SK-N-SH (cell line): Measurements from ENCODE around the gene MAEA. TPM values are rescaled to one million over a fixed set of nuclear protein-coding genes. Genes with fewer than 3 reads are reported as not detected.

Experiments
- CTCF ChIA-PET: fragments of 300-600, 350-600 bp; formaldehyde crosslinking; extraction: SDS; loops from one replicate; lab custom pipeline; 2021; lab: Yijun Ruan, JAX
- POLR2A ChIA-PET: fragments of 350-600 bp; sonication (Branson Sonifier 250); formaldehyde crosslinking; extraction: SDS; loops from one replicate; lab custom pipeline; 2020; ENCODE audit warnings: antibody characterized with exemption, inconsistent platforms; lab: Yijun Ruan, JAX
- DNase-seq: peaks from one replicate; pipeline ENCODE4 v3.0.0; 2012
- H2AFZ ChIP-seq: fragments of 200-600 bp; sonication (generic); 2 replicates; pipeline ENCODE4 v1.8.1; 2016; ENCODE audit warnings: antibody characterized with exemption, mild to moderate bottlenecking, low read depth
- H3F3A ChIP-seq: fragments of 200-600 bp; sonication (generic); replicated peaks from 2 replicates; pipeline ENCODE3; 2016; ENCODE audit warnings: antibody characterized with exemption, mild to moderate bottlenecking; ENCODE audit not compliant: insufficient read depth
- H3K27ac ChIP-seq, 2 experiments: fragments of 200-500 bp in 1 of 2; fragments of 200-600 bp in 1 of 2; sonication (Bioruptor generic) in 1 of 2; sonication (generic), shearing (Covaris generic) in 1 of 2; 2 replicates each; pipeline versions ENCODE4 v1.5.1 to v1.6.1; 2014 to 2016; ENCODE audit warnings: low read depth in 2 of 2, inconsistent platforms in 1 of 2, low read length in 1 of 2, mild to moderate bottlenecking in 1 of 2, mixed read lengths in 1 of 2
- H3K27me3 ChIP-seq: fragments of 200-600 bp; sonication (generic), shearing (Covaris generic); 2 replicates; pipeline ENCODE4 v1.6.1; 2016; ENCODE audit warnings: mixed run types; ENCODE audit not compliant: insufficient read depth
- H3K36me3 ChIP-seq, 2 experiments: fragments of 200-500 bp in 1 of 2; fragments of 200-600 bp in 1 of 2; sonication (Bioruptor generic) in 1 of 2; sonication (generic) in 1 of 2; replicated peaks in 1 of 2; 2 replicates each; pipeline versions ENCODE3 to v1.5.1; 2014 to 2016; ENCODE audit warnings: low read length in 1 of 2, mild to moderate bottlenecking in 1 of 2; ENCODE audit not compliant: insufficient read depth in 2 of 2, control insufficient read depth in 1 of 2
- H3K4me1 ChIP-seq, 2 experiments: fragments of 200-500 bp in 1 of 2; fragments of 200-600 bp in 1 of 2; sonication (Bioruptor generic) in 1 of 2; sonication (generic), shearing (Covaris generic) in 1 of 2; 2 replicates each; pipeline versions ENCODE4 v1.5.1 to v1.6.1; 2014 to 2016; ENCODE audit warnings: low read depth in 1 of 2, low read length in 1 of 2, mixed run types in 1 of 2; ENCODE audit not compliant: insufficient read depth in 2 of 2, control insufficient read depth in 1 of 2
- H3K4me2 ChIP-seq: fragments of 200-600 bp; sonication (generic), shearing (Covaris generic); 2 replicates; pipeline ENCODE4 v1.6.1; 2017; ENCODE audit warnings: mixed run types
- H3K4me3 ChIP-seq, 2 experiments: fragments of 200-500 bp in 1 of 2; fragments of 200-600 bp in 1 of 2; sonication (Bioruptor generic) in 1 of 2; sonication (generic), shearing (Covaris generic) in 1 of 2; 2 replicates each; pipeline versions ENCODE4 v1.5.1 to v1.8.1; 2014 to 2016; ENCODE audit warnings: low read depth in 2 of 2, inconsistent platforms in 1 of 2, low read length in 1 of 2, mild to moderate bottlenecking in 1 of 2, mixed read lengths in 1 of 2, moderate library complexity in 1 of 2
- H3K79me2 ChIP-seq: fragments of 200-600 bp; sonication (generic); 2 replicates; pipeline ENCODE4 v1.8.1; 2017; ENCODE audit warnings: mild to moderate bottlenecking; ENCODE audit not compliant: insufficient read depth
- H3K9ac ChIP-seq: fragments of 200-600 bp; sonication (generic); 2 replicates; pipeline ENCODE4 v1.6.1; 2017; ENCODE audit warnings: mixed run types
- H3K9me2 ChIP-seq: fragments of 200-600 bp; sonication (generic); 2 replicates; pipeline ENCODE4 v1.6.1; 2017; ENCODE audit warnings: mixed run types
- H3K9me3 ChIP-seq: fragments of 200-600 bp; sonication (generic); 2 replicates; pipeline ENCODE4 v1.6.1; 2017; ENCODE audit warnings: mixed run types, mild to moderate bottlenecking, moderate library complexity
- H4K20me1 ChIP-seq: fragments of 200-600 bp; sonication (generic); 2 replicates; pipeline ENCODE4 v1.6.1; 2017; ENCODE audit warnings: mild to moderate bottlenecking, mixed run types; ENCODE audit not compliant: insufficient read depth
- CTCF ChIP-seq: fragments of 200-600 bp; sonication (generic); IDR thresholded peaks from 2 replicates; pipeline ENCODE4 v1.6.1; 2017; ENCODE audit warnings: antibody characterized with exemption, mild to moderate bottlenecking, moderate library complexity
- ELF1 ChIP-seq: IDR thresholded peaks from 2 replicates; pipeline ENCODE4 v1.4.0; 2012
- FOXJ3 ChIP-seq: sonication (generic); formaldehyde crosslinking; IDR thresholded peaks from 2 replicates; pipeline ENCODE4 v1.5.1; 2020; ENCODE audit warnings: mild to moderate bottlenecking, missing genetic modification reagents
- GATA2 ChIP-seq: sonication (generic); formaldehyde crosslinking; IDR thresholded peaks from 2 replicates; pipeline ENCODE4 v1.5.0; 2020; ENCODE audit warnings: mild to moderate bottlenecking, missing genetic modification reagents
- JUND ChIP-seq: IDR thresholded peaks from 2 replicates; pipeline ENCODE4 v1.4.0; 2012
- MEF2A ChIP-seq: IDR thresholded peaks from 2 replicates; pipeline ENCODE4 v1.4.0; 2012; ENCODE audit warnings: low read depth, borderline replicate concordance
- NFIC ChIP-seq: IDR thresholded peaks from 2 replicates; pipeline ENCODE4 v1.4.0; 2012; ENCODE audit warnings: borderline replicate concordance
- NRF1 ChIP-seq: IDR thresholded peaks from 2 replicates; pipeline ENCODE4 v1.6.1; 2012; ENCODE audit warnings: low read depth, mild to moderate bottlenecking, low read length
- POLR2AphosphoS5 ChIP-seq: IDR thresholded peaks from 2 replicates; pipeline ENCODE4 v1.6.1; 2012; ENCODE audit warnings: low read depth, low read length
- RCOR1 ChIP-seq: fragments of 150-350 bp; IDR thresholded peaks from 2 replicates; pipeline ENCODE4 v1.6.1; 2017; ENCODE audit warnings: antibody characterized with exemption, low read length
- RXRA ChIP-seq: IDR thresholded peaks from 2 replicates; pipeline ENCODE4 v1.4.0; 2012; ENCODE audit warnings: low read depth, mild to moderate bottlenecking, borderline replicate concordance
- TCF12 ChIP-seq: IDR thresholded peaks from 2 replicates; pipeline ENCODE4 v1.4.0; 2012
- TEAD4 ChIP-seq: IDR thresholded peaks from 2 replicates; pipeline ENCODE4 v1.4.0; 2012; ENCODE audit warnings: mild to moderate bottlenecking, borderline replicate concordance; ENCODE audit not compliant: insufficient read depth
- YY1 ChIP-seq: IDR thresholded peaks from 2 replicates; pipeline ENCODE4 v1.4.0; 2012; ENCODE audit warnings: low read depth, mild to moderate bottlenecking
- WGBS: methylation state at CpG from one replicate; pipeline ENCODE4 v1.1.6; 2017; ENCODE audit warnings: low lambda C conversion rate; 5-methylcytosine and 5-hydroxymethylcytosine counted together
- polyA plus RNA-seq, 3 experiments: library from polyadenylated mRNA; depleted of rRNA; stranded (reverse); fragments of >200 nt; gene quantifications; 2 replicates each; pipeline ENCODE4 v1.2.3, GENCODE V29; 2012
- TF ChIP-seq, protein P1 (sequence below): IDR thresholded peaks from 2 replicates; pipeline ENCODE4 v1.6.1; 2012; ENCODE audit warnings: mild to moderate bottlenecking, low read depth, low read length, moderate library complexity
- TF ChIP-seq, protein P2 (sequence below): IDR thresholded peaks from 2 replicates; pipeline ENCODE4 v1.4.0; 2012; ENCODE audit warnings: low read depth, borderline replicate concordance
- TF ChIP-seq, protein P3 (sequence below): IDR thresholded peaks from 2 replicates; pipeline ENCODE4 v1.4.0; 2012; ENCODE audit warnings: low read depth, borderline replicate concordance

MAEA gene
- polyA plus RNA-seq, 1 of the 3 experiments (the other 2 are of a cell fraction) = 128 TPM

GRCh38 chr4:1269209-1269608 lies 20.5 kb upstream of the MAEA start:
- Histone ChIP-seq H4K20me1 (no peaks in the 10 kb centered on the region), H2AFZ (no peak overlapping the region), H3F3A (no peaks in the 10 kb centered on the region), H3K9me3 (peaks cover 5% of the 10 kb centered on the region; the same call in 1 of the 2 replicates), H3K36me3 (no peaks in the 10 kb centered on the region), H3K27ac (no peak overlapping the region), H3K27me3 (no peaks in the 10 kb centered on the region), H3K4me2 (no peak overlapping the region), H3K4me1 (no peaks in the 10 kb centered on the region)
- CTCF ChIA-PET = interaction anchor here (1.2 to 2.8 kb wide), 5 partner anchors 9 to 141 kb away, joined by 3 to 27 read pairs (median 8); no protein-coding TSS in a partner anchor
- no peak for DNase-seq
- POLR2A ChIA-PET = no interaction called here
- TF ChIP-seq FOXJ3 (CRISPR knock-in tag) (no peak), MEF2A (no peak), ELF1 (no peak), NRF1 (no peak)
- TF ChIP-seq, all 33 proteins: peak for 0
- no peaks in the 10 kb centered on the region for H3K79me2 ChIP-seq
- no peak overlapping the region for H3K9ac ChIP-seq
- no peaks in the 10 kb centered on the region for H3K9me2 ChIP-seq
- no peak overlapping the region for H3K4me3 ChIP-seq

DNA sequence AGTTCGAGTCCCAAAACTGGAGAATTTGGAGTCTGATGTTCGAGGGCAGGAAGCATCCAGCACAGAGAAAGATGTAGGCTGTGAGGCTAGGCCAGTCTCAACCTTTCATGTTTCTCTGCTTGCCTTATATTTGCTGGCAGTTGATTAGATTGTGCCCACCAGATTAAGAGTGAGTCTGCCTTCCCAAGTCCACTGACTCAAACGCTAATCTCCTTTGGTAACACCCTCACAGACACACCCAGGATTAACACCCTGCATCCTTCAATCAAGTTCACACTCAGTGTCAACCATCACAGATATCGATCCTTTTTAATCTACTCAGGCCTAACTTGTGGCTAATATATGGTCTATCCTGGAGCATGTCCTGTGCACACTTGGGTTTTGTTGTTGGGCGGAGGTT lies 18.0 kb upstream of the MAEA start:
- no peaks in the 10 kb centered on the region for H4K20me1 ChIP-seq
- no peaks in the 10 kb centered on the region for H3F3A ChIP-seq
- DNase-seq = no peak
- POLR2A ChIA-PET = no interaction called here
- H3K36me3 ChIP-seq = no peaks in the 10 kb centered on the region
- no peaks in the 10 kb centered on the region for H3K27me3 ChIP-seq
- no peaks in the 10 kb centered on the region for H3K9me2 ChIP-seq
- H3K9me3 ChIP-seq = peaks cover 5% of the 10 kb centered on the region; the same call in 1 of the 2 replicates
- H3K4me3 ChIP-seq = no peak overlapping the region
- 73% methylated on average over 5 of the region's 5 CpGs for WGBS
- no peak overlapping the region for H3K4me2 ChIP-seq
- H3K79me2 ChIP-seq = no peaks in the 10 kb centered on the region
- no peaks in the 10 kb centered on the region for H3K4me1 ChIP-seq
- H2AFZ ChIP-seq = no peak overlapping the region
- TF ChIP-seq TEAD4 = no peak
- TF ChIP-seq CTCF = no peak
- TF ChIP-seq, protein P1, sequence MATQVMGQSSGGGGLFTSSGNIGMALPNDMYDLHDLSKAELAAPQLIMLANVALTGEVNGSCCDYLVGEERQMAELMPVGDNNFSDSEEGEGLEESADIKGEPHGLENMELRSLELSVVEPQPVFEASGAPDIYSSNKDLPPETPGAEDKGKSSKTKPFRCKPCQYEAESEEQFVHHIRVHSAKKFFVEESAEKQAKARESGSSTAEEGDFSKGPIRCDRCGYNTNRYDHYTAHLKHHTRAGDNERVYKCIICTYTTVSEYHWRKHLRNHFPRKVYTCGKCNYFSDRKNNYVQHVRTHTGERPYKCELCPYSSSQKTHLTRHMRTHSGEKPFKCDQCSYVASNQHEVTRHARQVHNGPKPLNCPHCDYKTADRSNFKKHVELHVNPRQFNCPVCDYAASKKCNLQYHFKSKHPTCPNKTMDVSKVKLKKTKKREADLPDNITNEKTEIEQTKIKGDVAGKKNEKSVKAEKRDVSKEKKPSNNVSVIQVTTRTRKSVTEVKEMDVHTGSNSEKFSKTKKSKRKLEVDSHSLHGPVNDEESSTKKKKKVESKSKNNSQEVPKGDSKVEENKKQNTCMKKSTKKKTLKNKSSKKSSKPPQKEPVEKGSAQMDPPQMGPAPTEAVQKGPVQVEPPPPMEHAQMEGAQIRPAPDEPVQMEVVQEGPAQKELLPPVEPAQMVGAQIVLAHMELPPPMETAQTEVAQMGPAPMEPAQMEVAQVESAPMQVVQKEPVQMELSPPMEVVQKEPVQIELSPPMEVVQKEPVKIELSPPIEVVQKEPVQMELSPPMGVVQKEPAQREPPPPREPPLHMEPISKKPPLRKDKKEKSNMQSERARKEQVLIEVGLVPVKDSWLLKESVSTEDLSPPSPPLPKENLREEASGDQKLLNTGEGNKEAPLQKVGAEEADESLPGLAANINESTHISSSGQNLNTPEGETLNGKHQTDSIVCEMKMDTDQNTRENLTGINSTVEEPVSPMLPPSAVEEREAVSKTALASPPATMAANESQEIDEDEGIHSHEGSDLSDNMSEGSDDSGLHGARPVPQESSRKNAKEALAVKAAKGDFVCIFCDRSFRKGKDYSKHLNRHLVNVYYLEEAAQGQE = no peak
- no peak for TF ChIP-seq NFIC
- TF ChIP-seq, protein P2, sequence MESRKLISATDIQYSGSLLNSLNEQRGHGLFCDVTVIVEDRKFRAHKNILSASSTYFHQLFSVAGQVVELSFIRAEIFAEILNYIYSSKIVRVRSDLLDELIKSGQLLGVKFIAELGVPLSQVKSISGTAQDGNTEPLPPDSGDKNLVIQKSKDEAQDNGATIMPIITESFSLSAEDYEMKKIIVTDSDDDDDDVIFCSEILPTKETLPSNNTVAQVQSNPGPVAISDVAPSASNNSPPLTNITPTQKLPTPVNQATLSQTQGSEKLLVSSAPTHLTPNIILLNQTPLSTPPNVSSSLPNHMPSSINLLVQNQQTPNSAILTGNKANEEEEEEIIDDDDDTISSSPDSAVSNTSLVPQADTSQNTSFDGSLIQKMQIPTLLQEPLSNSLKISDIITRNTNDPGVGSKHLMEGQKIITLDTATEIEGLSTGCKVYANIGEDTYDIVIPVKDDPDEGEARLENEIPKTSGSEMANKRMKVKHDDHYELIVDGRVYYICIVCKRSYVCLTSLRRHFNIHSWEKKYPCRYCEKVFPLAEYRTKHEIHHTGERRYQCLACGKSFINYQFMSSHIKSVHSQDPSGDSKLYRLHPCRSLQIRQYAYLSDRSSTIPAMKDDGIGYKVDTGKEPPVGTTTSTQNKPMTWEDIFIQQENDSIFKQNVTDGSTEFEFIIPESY = no peak
- no peak for TF ChIP-seq POLR2AphosphoS5
- no peak for TF ChIP-seq JUND
- no peak for TF ChIP-seq RCOR1
- TF ChIP-seq MEF2A = no peak
- TF ChIP-seq RXRA = no peak
- TF ChIP-seq, protein P3, sequence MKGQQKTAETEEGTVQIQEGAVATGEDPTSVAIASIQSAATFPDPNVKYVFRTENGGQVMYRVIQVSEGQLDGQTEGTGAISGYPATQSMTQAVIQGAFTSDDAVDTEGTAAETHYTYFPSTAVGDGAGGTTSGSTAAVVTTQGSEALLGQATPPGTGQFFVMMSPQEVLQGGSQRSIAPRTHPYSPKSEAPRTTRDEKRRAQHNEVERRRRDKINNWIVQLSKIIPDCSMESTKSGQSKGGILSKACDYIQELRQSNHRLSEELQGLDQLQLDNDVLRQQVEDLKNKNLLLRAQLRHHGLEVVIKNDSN = no peak
- TF ChIP-seq GATA2 (CRISPR knock-in tag) = no peak
- no peak for TF ChIP-seq TCF12
- TF ChIP-seq NRF1 = no peak
- no peak for TF ChIP-seq FOXJ3 (CRISPR knock-in tag)
- no peak for TF ChIP-seq YY1
- TF ChIP-seq, all 33 proteins: peak for 0
- Histone ChIP-seq H3K27ac (no peak overlapping the region), H3K9ac (no peak overlapping the region)
- CTCF ChIA-PET = no interaction called here
